Stimulated activated naive CD4-positive, alpha-beta T cell (primary cell): ENCODE results near the gene GPR15LG.
"Not testable (repeated sequence)": the region's sequence is repeated elsewhere in the genome, so short reads cannot be mapped to it uniquely, and the experiment has no call there.

Experiments
- DNase-seq, 6 experiments: peaks; one replicate each; lab custom pipeline; 2025; lab: John Stamatoyannopoulos, UW

The GPR15LG gene

GRCh38 chr10:84173501-84173929 is at the start of gene GPR15LG:
Gene GPR15LG (plus strand): TSS chr10:84173801. CDS start chr10:84173852, 51 bp downstream.
- DNase-seq: no peak

DNA sequence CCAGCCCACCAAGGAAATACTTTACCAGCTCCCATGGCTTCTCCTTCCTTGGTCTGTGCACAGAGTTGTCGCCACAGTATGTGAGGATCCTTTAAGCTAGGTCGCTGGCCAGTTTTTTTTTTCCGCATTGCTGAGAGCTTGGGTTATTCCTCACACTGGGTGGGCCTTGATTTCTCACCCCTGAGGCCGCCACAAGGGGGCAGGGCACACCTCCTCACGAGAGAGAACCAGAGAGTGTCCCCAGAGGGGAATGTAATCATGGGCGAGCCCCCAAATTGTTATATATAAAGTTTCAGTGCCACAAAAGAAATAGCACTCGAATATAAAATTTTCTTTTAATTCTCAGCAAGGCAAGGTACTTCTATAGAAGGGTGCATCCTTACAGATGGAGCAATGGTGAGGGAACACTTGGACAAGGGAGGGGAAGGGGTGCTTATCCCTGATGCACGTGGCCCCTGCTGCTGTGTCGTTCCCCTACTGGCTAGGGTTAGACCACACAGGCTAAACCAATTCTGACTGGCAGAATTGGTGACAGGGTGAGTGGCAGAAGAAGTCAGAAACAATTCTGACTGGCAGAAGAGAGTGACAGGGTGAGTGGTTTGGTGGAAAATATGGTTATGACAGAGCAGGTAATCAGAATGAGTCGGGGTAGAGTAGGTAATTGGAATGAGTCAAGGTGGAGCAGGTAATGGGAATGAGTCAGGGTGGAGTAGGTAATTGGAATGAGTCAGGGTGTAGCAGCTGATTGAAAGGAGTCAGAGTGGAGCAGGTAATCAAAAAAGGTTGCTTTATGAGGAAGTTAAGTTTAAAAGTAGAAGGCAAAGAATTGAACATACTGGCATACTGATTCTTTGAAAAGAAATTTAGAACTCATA is 47.5 kb upstream of the GPR15LG start:
- DNase-seq: not testable (repeated sequence)

DNA sequence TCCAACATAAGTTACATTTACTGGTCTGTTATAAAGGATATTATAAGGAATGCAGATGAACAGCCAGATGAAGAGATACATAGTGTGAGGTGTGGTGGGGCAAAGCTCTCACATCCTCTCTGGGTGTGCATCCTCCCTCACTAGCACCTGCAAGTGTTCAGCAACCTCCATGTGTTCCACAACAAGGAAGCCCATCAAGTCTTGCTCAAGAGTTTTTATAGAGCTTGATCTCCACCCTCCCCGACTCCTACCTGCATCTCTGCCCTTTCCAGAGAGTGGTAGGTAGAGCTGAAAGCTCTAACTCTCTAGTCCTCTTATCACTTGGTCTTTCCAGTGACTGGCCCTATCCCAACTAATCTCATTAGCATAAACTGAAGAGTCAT is 46.8 kb upstream of the GPR15LG start:
- DNase-seq: no peak

DNA sequence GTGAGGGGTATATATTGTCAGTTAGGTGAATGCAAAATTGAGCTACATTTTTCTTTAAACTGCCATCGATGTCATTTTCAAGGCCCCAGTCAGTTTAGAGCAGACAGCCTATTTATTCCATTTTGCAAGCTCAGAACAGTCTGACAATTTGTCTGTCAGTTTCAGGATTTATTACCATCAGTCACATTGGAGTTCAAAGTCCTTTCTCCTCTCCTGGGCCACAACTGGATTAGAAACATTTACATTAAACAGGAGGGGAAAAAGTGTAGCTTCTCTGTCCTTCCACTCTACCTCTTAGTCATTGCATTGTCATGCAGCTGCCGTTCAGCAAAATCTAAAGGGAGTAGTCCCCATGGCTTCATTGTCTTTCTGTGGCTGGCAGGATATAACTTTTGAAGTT is 37.8 kb upstream of the GPR15LG start:
- DNase-seq: no peak

GRCh38 chr10:84137811-84138210 is 35.8 kb upstream of the GPR15LG start:
- DNase-seq: no peak

- DNase-seq: peak in 1 of 6 experiments; percentile 17
Observed at GRCh38 chr10:84138478-84139125, 35.0 kb upstream of the GPR15LG start.

GRCh38 chr10:84139126-84140035 is 34.2 kb upstream of the GPR15LG start, which contains the start of gene GHITM:
Gene GHITM (plus strand): TSS chr10:84139509. CDS start chr10:84141501, 1,992 bp downstream.
- peak; percentile 98 to 100 (median 99) for DNase-seq

GRCh38 chr10:84140036-84140379 is 33.6 kb upstream of the GPR15LG start:
- no peak for DNase-seq

- no peak for DNase-seq
Observed at GRCh38 chr10:84147347-84147746, 26.3 kb upstream of the GPR15LG start.

DNA sequence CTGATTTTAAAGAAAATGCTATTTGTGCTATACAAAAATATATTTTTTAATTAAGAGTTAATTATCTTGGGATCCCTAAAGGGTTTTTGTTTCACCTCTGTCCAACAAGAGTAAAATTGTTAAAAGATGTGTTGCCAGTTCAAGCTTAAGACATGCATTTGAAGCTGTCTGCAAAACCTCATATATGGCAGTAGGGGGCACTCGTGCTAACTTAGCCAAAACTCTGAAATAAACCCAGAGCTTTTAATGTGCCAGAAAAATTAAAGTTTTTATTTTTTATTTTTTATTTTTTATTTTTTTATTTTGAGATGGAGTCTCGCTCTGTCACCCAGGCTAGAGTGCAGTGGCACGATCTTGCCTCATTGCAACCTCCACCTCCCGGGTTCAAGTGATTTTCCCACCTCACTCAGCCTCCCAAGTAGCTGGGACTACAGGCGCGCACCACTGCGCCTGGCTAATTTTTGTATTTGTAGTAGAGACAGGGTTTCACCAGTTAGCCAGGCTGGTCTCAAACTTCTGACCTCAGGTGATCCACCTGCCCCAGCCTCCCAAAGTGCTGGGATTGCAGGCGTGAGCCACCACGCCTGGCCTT is 25.5 kb upstream of the GPR15LG start:
- peak in 3 of 6 experiments; percentile 21 to 50 (median 21) for DNase-seq

DNA sequence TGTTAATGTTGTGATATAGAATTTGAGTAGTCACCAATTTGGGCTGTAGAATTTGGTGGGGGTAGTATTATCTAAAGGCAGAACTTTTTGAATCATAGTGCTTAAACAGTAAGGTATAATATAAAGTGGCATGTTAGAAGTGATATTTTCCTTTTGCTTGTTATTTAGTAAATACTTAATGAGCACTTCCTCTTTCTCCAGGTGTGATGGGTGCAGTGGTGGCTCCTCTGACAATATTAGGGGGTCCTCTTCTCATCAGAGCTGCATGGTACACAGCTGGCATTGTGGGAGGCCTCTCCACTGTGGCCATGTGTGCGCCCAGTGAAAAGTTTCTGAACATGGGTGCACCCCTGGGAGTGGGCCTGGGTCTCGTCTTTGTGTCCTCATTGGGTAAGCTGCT is 23.7 kb upstream of the GPR15LG start:
- DNase-seq: no peak

GRCh38 chr10:84152769-84153168 is 20.8 kb upstream of the GPR15LG start:
- no peak for DNase-seq

- DNase-seq: no peak
Observed at GRCh38 chr10:84155521-84155920, 18.1 kb upstream of the GPR15LG start.

DNA sequence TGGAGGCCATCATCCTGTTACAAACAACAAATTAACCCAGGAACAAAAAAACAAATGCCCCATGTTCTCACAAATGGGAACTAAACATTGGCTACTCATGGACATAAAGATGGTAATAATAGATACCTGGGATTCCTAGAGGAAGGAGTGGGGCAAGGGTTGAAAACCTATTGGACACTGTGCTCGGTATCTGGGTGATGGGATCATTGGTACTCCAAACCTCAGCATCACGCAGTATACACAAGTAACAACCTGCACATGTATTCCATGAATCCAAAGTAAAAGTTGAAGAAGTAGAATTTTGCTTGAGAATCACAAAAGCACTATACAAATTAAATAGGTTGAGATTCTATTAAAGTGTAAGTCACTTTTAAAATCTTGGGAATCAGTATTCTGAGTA is 17.6 kb upstream of the GPR15LG start:
- DNase-seq: no peak

DNA sequence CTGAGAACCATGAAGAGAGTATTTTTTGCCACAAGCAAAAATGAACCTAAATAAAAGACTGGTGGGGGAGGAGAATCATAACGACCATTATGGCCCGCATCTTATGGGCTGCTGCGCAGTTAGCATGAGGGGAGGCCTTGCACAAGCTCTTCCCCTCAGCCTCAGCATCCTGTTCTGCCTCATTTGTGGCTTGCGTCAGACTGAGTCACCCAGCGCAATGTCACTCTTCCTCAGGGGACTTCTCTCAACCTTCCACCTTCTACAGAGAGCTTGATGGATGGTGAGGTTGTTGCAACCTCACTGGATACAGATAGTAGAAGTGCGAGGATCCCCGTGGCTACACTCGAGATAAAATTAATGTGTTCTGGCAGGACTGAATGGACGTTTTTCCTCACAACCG is 16.8 kb upstream of the GPR15LG start:
- peak in 1 of 6 experiments; percentile 3 for DNase-seq

DNA sequence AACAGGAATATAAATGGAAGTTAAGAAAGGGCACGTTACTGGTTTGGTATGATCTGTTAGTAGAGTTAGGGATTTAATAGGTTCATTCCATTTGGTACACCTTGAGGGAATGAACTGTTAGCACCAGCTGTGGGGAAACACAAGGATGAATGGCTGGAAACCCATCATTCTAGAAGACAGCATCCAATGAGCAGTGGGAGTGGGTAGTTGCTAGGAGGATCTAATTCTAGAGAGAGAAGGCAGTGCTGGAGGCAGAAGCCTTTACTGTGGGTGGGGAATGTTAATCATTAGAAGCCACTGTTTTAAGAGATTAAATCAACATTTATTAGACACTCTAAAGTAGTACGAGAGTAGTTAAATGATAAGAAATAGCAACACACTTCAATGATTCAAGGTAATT is 15.5 kb upstream of the GPR15LG start:
- no peak for DNase-seq

- no peak for DNase-seq
Observed at GRCh38 chr10:84158550-84158949, 15.1 kb upstream of the GPR15LG start.

- no peak for DNase-seq
Observed at GRCh38 chr10:84159076-84159685, 14.4 kb upstream of the GPR15LG start.

- no peak for DNase-seq
Observed at GRCh38 chr10:84160663-84161362, 12.8 kb upstream of the GPR15LG start.

DNA sequence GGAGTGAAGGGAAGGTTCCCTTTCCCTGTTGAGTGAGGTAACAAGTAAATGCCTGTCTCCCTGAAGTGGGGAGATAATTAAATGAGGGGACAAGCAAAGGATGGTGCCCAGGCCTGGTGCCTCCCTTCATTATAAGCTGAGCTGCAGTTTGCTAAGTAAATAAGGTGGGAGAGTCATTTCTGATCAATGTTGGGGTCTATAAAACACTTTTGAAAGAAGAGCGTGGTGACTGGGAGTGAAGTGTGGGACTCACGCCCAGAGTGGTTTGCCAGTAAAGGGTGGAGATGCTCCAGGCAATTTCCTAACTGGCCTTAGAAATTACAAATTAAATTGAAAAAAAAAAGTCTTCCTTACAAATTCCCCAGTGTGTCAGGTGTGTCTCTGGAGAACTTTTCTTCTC is 9.6 kb upstream of the GPR15LG start:
- no peak for DNase-seq

DNA sequence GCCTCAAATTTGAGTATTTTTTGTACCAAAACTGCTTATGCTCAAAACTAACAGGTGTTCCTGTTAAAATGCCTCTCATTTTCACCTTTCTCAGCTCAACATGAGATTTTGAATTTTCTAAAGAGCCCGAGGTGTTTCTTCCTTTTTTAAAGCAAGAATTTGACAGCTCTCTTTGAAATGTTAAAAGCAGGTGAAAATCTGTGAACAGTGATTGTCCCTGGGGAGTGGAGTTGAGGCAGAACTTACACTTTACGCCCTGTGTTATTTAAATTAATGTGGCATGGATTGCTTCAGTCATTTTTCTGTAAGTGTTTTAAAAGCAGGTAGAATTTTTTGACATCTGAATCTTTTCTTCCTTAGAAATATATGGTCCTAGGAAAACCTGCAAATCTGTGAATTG is 9.2 kb upstream of the GPR15LG start:
- no peak for DNase-seq
